ENCODE results near the gene DOCK9. TPM values are rescaled to one million over a fixed set of nuclear protein-coding genes. Genes with fewer than 3 reads are reported as not detected.

Gene DOCK9
- total RNA-seq, 1 experiment from 2014 or later: 36.6 TPM

DNA sequence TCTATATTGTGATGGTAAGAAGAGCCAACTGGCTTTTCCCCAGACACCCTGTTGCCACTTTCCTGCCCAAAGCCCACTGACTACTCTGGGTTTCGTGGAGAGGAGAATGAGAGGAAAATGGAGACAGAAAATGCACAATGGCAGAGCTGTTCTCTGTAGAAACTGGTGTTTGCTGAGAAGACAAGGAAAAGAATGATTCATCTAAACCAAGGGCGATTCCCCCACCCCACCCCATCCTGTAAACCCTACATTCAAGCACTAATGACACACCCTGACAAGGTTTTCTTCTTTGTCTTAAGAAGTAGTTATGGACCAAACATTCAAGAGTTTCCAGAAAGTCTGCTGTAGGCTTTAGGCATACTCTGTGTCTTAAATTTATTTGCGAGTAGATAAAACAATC lies 68.8 kb downstream of the DOCK9 start:
- POLR2A ChIA-PET: no interaction called here
- H3K4me3 Mint-ChIP-seq: no peak overlapping the region
- CTCF ChIA-PET: no interaction called here
- DNase-seq (ENCODE audit: low spot score) (no peak), ATAC-seq (no peak)
- H3K9me3 Mint-ChIP-seq: no peaks in the 10 kb centered on the region
- peaks cover 9% of the 10 kb centered on the region for H3K4me1 Mint-ChIP-seq
- H3K27me3 Mint-ChIP-seq (ENCODE audit: low read depth): no peaks in the 10 kb centered on the region
- TF ChIP-seq CTCF (IDR thresholded peaks at IDR 0.05) (no peak), NR2C2 (CRISPR knock-in tag; IDR thresholded peaks at IDR 0.05) (no peak), NFE2L1 (CRISPR knock-in tag; IDR thresholded peaks at IDR 0.05) (no peak), ZNF317 (CRISPR knock-in tag; IDR thresholded peaks at IDR 0.05; ENCODE audit: borderline replicate concordance, low read depth) (no peak), NR3C1 (CRISPR knock-in tag; conservative IDR thresholded peaks at IDR 0.05; ENCODE audit: low read depth) (no peak), RELA (CRISPR knock-in tag; IDR thresholded peaks at IDR 0.05; ENCODE audit: borderline replicate concordance) (no peak), ZNF219 (CRISPR knock-in tag; IDR thresholded peaks at IDR 0.05; ENCODE audit: borderline replicate concordance) (no peak), TEAD1 (CRISPR knock-in tag; IDR thresholded peaks at IDR 0.05) (no peak), SP1 (CRISPR knock-in tag; conservative IDR thresholded peaks at IDR 0.05) (no peak), ZNF416 (CRISPR knock-in tag; IDR thresholded peaks at IDR 0.05) (no peak), NFYB (CRISPR knock-in tag; conservative IDR thresholded peaks at IDR 0.05; ENCODE audit: low read depth) (no peak)
- TF ChIP-seq, protein P1, sequence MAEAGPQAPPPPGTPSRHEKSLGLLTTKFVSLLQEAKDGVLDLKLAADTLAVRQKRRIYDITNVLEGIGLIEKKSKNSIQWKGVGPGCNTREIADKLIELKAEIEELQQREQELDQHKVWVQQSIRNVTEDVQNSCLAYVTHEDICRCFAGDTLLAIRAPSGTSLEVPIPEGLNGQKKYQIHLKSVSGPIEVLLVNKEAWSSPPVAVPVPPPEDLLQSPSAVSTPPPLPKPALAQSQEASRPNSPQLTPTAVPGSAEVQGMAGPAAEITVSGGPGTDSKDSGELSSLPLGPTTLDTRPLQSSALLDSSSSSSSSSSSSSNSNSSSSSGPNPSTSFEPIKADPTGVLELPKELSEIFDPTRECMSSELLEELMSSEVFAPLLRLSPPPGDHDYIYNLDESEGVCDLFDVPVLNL (CRISPR knock-in tag; IDR thresholded peaks at IDR 0.05; ENCODE audit: borderline replicate concordance, low read depth): no peak
- TF ChIP-seq, protein P2, sequence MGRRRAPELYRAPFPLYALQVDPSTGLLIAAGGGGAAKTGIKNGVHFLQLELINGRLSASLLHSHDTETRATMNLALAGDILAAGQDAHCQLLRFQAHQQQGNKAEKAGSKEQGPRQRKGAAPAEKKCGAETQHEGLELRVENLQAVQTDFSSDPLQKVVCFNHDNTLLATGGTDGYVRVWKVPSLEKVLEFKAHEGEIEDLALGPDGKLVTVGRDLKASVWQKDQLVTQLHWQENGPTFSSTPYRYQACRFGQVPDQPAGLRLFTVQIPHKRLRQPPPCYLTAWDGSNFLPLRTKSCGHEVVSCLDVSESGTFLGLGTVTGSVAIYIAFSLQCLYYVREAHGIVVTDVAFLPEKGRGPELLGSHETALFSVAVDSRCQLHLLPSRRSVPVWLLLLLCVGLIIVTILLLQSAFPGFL (CRISPR knock-in tag; IDR thresholded peaks at IDR 0.05; ENCODE audit: borderline replicate concordance): no peak
- no peaks in the 10 kb centered on the region for H3K36me3 Mint-ChIP-seq
- H3K27ac Mint-ChIP-seq: no peak overlapping the region

DNA sequence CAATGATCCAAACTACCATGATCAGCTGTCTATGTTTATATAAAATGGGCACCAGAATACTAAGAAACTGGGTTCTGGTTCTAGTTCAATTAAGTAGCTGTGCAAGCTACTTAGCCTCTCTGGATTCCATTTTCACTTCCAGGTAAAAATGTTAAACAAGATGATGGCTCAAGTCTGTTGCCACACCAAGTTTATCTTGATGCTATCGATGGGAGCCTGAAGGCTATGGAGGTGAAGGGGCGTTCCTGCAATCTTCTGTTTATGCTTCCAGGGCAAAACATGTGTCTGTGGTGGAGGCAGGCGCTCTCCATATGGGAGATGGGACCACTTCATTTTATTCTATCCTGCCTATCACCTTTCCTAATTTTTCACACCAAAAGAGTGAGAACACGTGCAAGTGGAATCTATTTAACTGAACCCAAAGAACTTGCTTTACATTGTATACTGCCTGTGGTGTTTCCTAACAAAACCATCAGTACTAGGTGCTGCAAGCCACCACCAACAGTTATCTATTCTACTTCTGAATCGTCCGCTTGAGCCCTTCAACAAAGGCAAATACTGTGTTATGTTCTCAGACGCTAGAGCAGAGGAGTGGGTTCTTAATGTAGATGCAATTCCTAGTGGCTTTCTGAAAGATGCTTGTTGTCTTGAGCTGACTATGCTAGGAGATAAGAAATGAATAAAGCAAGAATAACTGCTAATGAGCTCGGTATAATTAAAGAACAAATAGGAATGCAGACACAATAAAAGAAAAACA lies 70.9 kb downstream of the DOCK9 start:
- H3K4me3 Mint-ChIP-seq: no peak overlapping the region
- peaks cover 9% of the 10 kb centered on the region for H3K4me1 Mint-ChIP-seq
- H3K9me3 Mint-ChIP-seq: no peaks in the 10 kb centered on the region
- POLR2A ChIA-PET: no interaction called here
- no peak overlapping the region for H3K27ac Mint-ChIP-seq
- DNase-seq (ENCODE audit: low spot score): no peak
- TF ChIP-seq USF2 (CRISPR knock-in tag; IDR thresholded peaks at IDR 0.05): no peak
- CTCF ChIA-PET: no interaction called here
- no peak for ATAC-seq
- no peaks in the 10 kb centered on the region for H3K27me3 Mint-ChIP-seq (ENCODE audit: low read depth)
- no peaks in the 10 kb centered on the region for H3K36me3 Mint-ChIP-seq

- DNase-seq (ENCODE audit: low spot score) (no peak), ATAC-seq (no peak)
- Mint-ChIP-seq H3K4me3 (no peak overlapping the region), H3K27me3 (ENCODE audit: low read depth) (no peaks in the 10 kb centered on the region), H3K27ac (no peak overlapping the region), H3K9me3 (no peaks in the 10 kb centered on the region), H3K36me3 (no peaks in the 10 kb centered on the region), H3K4me1 (no peaks in the 10 kb centered on the region)
- POLR2A ChIA-PET: no interaction called here
- TF ChIP-seq ESRRA (CRISPR knock-in tag; IDR thresholded peaks at IDR 0.05; ENCODE audit: borderline replicate concordance): no peak
- TF ChIP-seq USF2 (CRISPR knock-in tag; IDR thresholded peaks at IDR 0.05): no peak
- TF ChIP-seq ZNF423 (CRISPR knock-in tag; IDR thresholded peaks at IDR 0.05): no peak
- TF ChIP-seq PRRX2 (CRISPR knock-in tag; IDR thresholded peaks at IDR 0.05): no peak
- no peak for TF ChIP-seq SOX15 (CRISPR knock-in tag; IDR thresholded peaks at IDR 0.05)
- no peak for TF ChIP-seq SMAD4 (CRISPR knock-in tag; IDR thresholded peaks at IDR 0.05)
- TF ChIP-seq, protein P3, sequence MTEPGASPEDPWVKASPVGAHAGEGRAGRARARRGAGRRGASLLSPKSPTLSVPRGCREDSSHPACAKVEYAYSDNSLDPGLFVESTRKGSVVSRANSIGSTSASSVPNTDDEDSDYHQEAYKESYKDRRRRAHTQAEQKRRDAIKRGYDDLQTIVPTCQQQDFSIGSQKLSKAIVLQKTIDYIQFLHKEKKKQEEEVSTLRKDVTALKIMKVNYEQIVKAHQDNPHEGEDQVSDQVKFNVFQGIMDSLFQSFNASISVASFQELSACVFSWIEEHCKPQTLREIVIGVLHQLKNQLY (CRISPR knock-in tag; IDR thresholded peaks at IDR 0.05): no peak
- TF ChIP-seq, protein P4, sequence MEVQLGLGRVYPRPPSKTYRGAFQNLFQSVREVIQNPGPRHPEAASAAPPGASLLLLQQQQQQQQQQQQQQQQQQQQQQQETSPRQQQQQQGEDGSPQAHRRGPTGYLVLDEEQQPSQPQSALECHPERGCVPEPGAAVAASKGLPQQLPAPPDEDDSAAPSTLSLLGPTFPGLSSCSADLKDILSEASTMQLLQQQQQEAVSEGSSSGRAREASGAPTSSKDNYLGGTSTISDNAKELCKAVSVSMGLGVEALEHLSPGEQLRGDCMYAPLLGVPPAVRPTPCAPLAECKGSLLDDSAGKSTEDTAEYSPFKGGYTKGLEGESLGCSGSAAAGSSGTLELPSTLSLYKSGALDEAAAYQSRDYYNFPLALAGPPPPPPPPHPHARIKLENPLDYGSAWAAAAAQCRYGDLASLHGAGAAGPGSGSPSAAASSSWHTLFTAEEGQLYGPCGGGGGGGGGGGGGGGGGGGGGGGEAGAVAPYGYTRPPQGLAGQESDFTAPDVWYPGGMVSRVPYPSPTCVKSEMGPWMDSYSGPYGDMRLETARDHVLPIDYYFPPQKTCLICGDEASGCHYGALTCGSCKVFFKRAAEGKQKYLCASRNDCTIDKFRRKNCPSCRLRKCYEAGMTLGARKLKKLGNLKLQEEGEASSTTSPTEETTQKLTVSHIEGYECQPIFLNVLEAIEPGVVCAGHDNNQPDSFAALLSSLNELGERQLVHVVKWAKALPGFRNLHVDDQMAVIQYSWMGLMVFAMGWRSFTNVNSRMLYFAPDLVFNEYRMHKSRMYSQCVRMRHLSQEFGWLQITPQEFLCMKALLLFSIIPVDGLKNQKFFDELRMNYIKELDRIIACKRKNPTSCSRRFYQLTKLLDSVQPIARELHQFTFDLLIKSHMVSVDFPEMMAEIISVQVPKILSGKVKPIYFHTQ (CRISPR knock-in tag; IDR thresholded peaks at IDR 0.05): no peak
- CTCF ChIA-PET: interaction anchor here (1.3 kb wide), 1 partner anchor 124 kb away, joined by 5 read pairs; no protein-coding TSS in a partner anchor
These were observed 72.7 kb downstream of the DOCK9 start for GRCh38 chr13:98905199-98905598.

Data from WTC11 (cell line).